ENCODE measurements around the gene SLIRP.
"Not testable (repeated sequence)": the region's sequence is repeated elsewhere in the genome, so short reads cannot be mapped to it uniquely, and the experiment has no call there.

SLIRP gene

DNA sequence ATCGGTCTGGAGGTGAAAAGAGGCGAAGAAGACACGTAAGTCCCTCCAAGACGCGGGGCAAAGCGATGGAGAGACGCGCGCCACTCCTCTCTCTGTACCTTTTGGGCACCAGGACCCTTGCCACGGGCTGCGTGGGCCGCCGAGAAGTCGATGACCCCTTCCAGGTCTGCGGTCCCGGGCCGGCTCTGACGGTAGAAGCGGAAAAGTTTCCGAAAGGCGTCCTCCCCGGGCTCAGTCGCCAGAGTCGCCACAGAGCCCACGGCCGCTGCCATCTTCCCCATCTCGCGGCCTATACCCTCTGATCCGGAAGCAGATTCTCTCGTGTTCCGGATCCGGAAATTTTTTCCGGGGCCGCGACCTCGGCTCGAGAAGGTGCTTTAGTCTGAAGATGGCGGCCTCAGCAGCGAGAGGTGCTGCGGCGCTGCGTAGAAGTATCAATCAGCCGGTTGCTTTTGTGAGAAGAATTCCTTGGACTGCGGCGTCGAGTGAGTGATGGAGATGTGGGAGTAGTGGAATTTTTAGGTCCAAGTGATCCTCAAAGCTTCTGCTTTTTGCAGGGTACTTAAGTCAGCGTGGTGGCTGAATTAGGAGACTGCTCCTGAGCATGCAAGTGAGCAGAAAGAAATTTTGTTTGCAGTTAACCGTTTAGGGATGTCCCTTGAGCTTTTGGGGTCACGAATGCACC is at the start of gene SLIRP, which contains the start of gene ALKBH1:
SLIRP (plus strand) TSS at position 380 of the 685 bp plus-strand sequence; CDS start at position 389, 9 bp downstream.
ALKBH1 (minus strand) TSS at position 300 of the 685 bp plus-strand sequence; CDS start at position 281, 19 bp downstream.
- peak; percentile 81 to 88 for DNase-seq

DNA sequence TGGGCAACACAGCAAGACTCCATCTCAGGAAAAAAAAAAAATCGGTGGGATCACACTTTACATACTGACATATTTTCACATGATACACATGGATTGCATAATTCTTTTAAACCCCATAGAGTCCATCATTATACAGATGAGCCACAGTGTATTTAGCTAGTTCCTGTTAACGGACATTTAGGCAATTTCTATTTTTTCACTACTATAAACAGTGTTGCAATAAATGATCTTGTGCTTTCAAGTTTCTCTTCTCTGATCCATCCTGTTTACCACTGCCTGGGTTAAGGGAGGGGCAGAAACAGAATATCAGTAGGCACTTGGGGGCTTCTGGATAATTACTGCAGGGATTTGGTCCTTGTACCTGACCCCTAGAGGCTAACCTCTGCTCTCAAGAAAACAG is 48.1 kb upstream of the SLIRP start:
- no peak for DNase-seq

DNA sequence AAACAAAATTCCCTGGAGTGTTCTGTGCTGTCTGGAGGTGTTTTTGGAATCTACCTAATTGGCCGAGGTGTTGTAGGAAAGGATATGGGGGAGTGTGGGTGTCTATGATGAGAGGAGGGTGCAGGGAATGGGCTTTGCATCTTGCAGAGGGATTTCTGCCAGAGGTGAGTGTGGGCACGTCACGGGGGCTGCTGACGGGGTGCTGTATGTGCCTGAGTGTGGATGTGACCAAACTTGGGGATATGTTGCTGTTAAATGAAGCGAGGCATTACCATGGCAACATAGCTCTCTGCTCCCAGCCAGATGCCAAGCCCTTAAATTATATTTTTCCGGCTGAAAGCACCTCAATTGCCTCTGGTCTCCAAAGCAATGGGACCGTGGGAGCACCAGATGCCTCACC is 47.1 kb upstream of the SLIRP start:
- no peak for DNase-seq

GRCh38 chr14:77661562-77661961 is 46.3 kb upstream of the SLIRP start:
- DNase-seq, result not testable (repeated sequence)

GRCh38 chr14:77663293-77663692 is 44.6 kb upstream of the SLIRP start:
- no peak for DNase-seq

DNA sequence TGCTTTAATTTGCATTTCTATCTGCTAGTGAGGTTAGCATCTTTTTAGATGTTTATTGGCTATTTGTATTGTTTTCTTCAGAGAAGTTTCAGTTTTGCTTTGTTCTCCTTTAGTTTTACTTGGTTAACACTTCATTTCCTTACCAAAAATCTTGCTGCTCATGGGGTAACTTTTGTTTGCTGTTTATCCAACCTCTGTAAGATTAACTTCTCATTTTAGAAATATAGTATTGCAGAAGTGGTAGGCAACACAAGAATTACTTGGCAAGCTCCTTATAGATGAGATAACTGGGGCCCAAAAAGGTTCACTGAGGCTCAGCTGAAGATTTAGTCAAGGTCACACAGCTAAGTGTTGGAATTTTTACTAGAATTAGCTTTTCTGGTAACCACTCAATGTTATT is 40.6 kb upstream of the SLIRP start:
- DNase-seq, result no peak

GRCh38 chr14:77673193-77673592 is 34.7 kb upstream of the SLIRP start:
- DNase-seq, result no peak

DNA sequence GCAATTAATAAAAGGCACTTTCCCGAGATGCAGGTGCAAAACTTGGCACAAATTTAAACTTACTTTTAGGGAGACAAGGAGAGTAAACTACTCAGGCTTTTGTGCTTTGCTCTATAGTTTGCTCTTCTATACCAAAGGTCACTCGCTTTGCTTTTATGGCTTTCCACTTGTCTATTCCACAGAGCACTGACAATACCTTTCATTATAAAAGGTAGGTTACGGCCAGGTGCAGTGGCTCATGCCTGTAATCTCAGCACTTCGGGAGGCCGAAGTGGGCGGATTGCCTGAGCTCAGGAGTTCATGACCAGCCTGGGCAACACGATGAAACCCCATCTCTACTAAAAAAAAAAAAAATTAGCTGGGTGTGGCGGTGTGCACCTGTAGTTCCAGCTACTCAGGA is 33.0 kb upstream of the SLIRP start:
- DNase-seq, result no peak

- DNase-seq, result peak; percentile 38
These were observed 26.4 kb upstream of the SLIRP start for GRCh38 chr14:77681196-77682157.

DNA sequence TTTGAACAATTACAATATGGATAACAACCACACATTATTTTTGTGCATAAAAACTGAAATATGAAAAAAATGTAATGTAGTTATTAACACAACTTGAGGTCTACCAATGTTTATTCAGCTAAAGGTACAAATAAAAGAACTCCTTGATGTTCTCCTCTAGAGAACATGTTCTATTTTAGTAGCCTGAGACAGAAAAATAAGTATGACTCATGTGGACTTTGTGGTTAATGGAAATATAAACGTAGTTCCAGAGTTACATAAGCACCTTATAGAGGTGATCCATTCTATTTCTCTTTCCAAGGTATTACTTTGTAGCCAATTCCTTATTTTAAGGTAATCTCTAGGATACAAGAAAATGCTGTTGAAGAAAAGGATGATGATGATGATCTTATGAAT is 25.7 kb upstream of the SLIRP start:
- no peak for DNase-seq

DNA sequence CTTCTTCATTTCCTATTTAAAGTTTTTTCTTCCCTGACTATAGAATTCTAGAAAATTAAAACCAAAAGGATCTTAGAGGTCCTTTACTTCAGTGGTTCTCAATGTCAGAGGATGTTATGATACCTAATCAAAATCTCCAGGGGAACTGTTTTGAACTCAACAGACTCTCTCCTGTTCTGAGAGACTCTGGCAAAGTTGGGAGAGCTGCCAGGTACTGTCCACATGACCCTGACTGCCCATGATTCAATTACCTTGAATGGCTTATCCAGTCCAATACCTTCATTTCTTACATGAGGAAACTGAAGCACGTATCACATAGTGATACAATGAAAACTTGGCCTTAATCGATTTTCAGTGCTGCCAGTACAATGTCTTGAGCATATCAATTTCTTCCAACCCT is 16.6 kb upstream of the SLIRP start:
- no peak for DNase-seq

- peak in 1 of 2 experiments; percentile 3 for DNase-seq
These were observed 564 bp upstream of the SLIRP start for GRCh38 chr14:77707355-77707723.

- no peak for DNase-seq
These were observed 846 bp downstream of the SLIRP start for GRCh38 chr14:77708749-77709148.

- no peak for DNase-seq
These were observed 1.5 kb downstream of the SLIRP start for GRCh38 chr14:77709412-77709811.

DNA sequence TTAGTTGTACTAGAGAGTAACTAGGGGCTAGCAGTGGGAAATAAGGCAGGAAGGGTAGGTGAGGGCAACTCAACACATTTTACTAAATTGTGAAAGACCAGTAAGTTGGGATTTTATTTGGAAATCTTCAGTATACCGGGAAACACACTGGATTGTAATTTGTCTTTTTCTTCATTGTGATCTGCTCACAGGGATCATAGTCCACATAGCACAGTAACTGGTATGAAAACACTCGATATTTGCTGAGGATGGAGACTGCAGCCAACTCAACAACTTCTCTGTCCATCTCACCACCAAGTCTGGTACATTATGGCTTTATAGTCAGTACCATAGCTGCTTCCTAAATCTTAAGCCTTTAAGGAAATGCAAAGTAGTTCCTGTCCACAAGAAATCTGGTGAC is 2.5 kb downstream of the SLIRP start:
- no peak for DNase-seq

- DNase-seq, result no peak
These were observed 7.0 kb downstream of the SLIRP start for GRCh38 chr14:77714926-77715325.

- DNase-seq, result no peak
These were observed 9.9 kb downstream of the SLIRP start for GRCh38 chr14:77717608-77718305.

GRCh38 chr14:77721437-77721836 is 13.5 kb downstream of the SLIRP start:
- no peak for DNase-seq

- DNase-seq, result no peak
These were observed 14.4 kb downstream of the SLIRP start for GRCh38 chr14:77722301-77722700.

DNA sequence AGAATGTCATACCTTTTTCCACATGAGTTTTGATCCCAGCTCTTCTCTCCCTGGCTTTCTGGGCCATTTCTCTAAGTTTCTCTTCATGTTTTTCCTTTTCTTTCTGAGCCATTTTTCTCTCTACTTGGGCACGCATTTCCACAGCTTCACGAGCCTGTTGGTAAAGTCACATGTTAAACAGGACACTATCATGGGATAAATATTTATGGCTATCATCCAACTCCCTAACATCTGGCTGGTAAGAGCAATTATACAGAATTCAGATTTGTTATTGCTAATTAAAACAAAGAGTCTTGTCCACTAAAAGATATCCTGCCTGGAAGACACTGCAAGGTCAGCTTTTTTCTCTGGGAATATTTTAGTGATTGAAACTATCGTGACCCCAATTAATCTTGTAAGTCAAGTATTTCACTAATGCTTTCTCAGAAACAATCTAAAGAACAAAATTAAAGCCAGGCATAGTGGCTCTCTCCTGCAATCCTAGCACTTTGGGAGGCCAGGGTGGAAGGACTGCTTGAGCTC is 23.1 kb downstream of the SLIRP start:
- no peak for DNase-seq

- no peak for DNase-seq
These were observed 30.8 kb downstream of the SLIRP start for GRCh38 chr14:77738559-77739250.

- DNase-seq, result no peak
These were observed 33.5 kb downstream of the SLIRP start for GRCh38 chr14:77741438-77741837.
